ENCODE data around the gene FBXL15. TPM values are rescaled to one million over a fixed set of nuclear protein-coding genes. Genes with fewer than 3 reads are reported as not detected.

FBXL15 gene
- total and polyA plus RNA-seq, 9 of the 15 experiments (the other 6 are each of a cell fraction or from before 2014, with no cell fraction given) = 0.08 to 25.9 (median 3.5) TPM

DNA sequence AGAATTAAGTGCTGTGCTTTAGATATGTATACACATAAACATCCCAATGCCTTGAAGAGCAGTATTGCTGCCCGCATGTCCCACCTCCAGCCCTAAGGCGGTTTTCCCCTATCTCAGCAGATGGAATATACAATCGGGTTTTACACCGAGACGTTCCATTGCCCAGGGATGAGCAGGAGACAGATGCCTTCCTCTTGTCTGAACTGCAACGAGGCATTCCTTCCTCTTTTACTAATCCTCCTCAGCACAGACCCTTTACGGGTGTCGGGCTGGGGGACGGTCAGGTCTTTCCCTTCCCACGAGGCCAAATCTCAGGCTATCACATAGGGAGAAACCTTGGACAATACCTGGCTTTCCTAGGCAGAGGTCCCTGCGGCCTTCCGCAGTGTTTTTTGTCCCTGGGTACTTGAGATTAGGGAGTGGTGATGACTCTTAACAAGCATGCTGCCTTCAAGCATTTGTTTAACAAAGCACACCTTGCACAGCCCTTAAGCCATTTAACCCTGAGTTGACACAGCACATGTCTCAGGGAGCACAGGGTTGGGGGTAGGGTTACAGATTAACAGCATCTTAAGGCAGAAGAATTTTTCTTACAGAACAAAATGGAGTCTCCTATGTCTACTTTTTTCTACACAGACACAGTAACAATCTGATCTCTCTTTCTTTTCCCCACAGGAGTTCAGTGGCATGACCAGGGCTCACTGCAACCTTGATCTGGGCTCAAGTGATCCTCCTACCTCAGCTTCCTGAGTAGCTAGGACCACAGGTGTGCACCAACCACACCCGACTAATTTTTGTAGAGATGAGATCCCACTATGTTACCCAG lies 34.2 kb downstream of the FBXL15 start (continued):
- TF ChIP-seq THRB (CRISPR knock-in tag; conservative IDR thresholded peaks at IDR 0.05) = peak; percentile 81; the same call in 1 of the 2 replicates
- peak; percentile 14; the same call in 1 of the 2 replicates for TF ChIP-seq NFRKB (IDR thresholded peaks at IDR 0.05; ENCODE audit: low read depth)
- TF ChIP-seq HSF4 (CRISPR knock-in tag; IDR thresholded peaks at IDR 0.05; ENCODE audit: borderline replicate concordance) = peak; percentile 91; the same call in 1 of the 2 replicates
- TF ChIP-seq, protein P1, sequence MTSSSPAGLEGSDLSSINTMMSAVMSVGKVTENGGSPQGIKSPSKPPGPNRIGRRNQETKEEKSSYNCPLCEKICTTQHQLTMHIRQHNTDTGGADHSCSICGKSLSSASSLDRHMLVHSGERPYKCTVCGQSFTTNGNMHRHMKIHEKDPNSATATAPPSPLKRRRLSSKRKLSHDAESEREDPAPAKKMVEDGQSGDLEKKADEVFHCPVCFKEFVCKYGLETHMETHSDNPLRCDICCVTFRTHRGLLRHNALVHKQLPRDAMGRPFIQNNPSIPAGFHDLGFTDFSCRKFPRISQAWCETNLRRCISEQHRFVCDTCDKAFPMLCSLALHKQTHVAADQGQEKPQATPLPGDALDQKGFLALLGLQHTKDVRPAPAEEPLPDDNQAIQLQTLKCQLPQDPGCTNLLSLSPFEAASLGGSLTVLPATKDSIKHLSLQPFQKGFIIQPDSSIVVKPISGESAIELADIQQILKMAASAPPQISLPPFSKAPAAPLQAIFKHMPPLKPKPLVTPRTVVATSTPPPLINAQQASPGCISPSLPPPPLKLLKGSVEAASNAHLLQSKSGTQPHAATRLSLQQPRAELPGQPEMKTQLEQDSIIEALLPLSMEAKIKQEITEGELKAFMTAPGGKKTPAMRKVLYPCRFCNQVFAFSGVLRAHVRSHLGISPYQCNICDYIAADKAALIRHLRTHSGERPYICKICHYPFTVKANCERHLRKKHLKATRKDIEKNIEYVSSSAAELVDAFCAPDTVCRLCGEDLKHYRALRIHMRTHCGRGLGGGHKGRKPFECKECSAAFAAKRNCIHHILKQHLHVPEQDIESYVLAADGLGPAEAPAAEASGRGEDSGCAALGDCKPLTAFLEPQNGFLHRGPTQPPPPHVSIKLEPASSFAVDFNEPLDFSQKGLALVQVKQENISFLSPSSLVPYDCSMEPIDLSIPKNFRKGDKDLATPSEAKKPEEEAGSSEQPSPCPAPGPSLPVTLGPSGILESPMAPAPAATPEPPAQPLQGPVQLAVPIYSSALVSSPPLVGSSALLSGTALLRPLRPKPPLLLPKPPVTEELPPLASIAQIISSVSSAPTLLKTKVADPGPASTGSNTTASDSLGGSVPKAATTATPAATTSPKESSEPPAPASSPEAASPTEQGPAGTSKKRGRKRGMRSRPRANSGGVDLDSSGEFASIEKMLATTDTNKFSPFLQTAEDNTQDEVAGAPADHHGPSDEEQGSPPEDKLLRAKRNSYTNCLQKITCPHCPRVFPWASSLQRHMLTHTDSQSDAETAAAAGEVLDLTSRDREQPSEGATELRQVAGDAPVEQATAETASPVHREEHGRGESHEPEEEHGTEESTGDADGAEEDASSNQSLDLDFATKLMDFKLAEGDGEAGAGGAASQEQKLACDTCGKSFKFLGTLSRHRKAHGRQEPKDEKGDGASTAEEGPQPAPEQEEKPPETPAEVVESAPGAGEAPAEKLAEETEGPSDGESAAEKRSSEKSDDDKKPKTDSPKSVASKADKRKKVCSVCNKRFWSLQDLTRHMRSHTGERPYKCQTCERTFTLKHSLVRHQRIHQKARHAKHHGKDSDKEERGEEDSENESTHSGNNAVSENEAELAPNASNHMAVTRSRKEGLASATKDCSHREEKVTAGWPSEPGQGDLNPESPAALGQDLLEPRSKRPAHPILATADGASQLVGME (CRISPR knock-in tag; IDR thresholded peaks at IDR 0.05) = peak; percentile 88
- TF ChIP-seq ERF (CRISPR knock-in tag; IDR thresholded peaks at IDR 0.05) = peak; percentile 95
- peak; percentile 78; the same call in 1 of the 2 replicates for TF ChIP-seq KLF13 (tag; IDR thresholded peaks at IDR 0.05; ENCODE audit: borderline replicate concordance, low read depth)
- peak in 1 of 2 experiments; percentile 71; a peak in 2 of 4 replicates for TF ChIP-seq MAZ (CRISPR knock-in tag; conservative IDR thresholded peaks at IDR 0.05 in 1 of 2, IDR thresholded peaks at IDR 0.05 in 1 of 2)
- peak in 1 of 2 experiments; percentile 26; a peak in 1 of 4 replicates for TF ChIP-seq FOXA3 (CRISPR knock-in tag; conservative IDR thresholded peaks at IDR 0.05 in 1 of 2, IDR thresholded peaks at IDR 0.05 in 1 of 2)
- TF ChIP-seq ZNF175 (CRISPR knock-in tag; IDR thresholded peaks at IDR 0.05; ENCODE audit: low read depth) = peak; percentile 88
- peak; percentile 84 for TF ChIP-seq ZBTB34 (CRISPR knock-in tag; IDR thresholded peaks at IDR 0.05)
- TF ChIP-seq, protein P2, sequence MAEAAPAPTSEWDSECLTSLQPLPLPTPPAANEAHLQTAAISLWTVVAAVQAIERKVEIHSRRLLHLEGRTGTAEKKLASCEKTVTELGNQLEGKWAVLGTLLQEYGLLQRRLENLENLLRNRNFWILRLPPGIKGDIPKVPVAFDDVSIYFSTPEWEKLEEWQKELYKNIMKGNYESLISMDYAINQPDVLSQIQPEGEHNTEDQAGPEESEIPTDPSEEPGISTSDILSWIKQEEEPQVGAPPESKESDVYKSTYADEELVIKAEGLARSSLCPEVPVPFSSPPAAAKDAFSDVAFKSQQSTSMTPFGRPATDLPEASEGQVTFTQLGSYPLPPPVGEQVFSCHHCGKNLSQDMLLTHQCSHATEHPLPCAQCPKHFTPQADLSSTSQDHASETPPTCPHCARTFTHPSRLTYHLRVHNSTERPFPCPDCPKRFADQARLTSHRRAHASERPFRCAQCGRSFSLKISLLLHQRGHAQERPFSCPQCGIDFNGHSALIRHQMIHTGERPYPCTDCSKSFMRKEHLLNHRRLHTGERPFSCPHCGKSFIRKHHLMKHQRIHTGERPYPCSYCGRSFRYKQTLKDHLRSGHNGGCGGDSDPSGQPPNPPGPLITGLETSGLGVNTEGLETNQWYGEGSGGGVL (CRISPR knock-in tag; IDR thresholded peaks at IDR 0.05) = peak; percentile 94
- peak; percentile 79; the same call in 1 of the 2 replicates for TF ChIP-seq ZNF644 (tag; IDR thresholded peaks at IDR 0.05; ENCODE audit: low read depth)
